Spleen (tissue), 11 donors: ENCODE results near the gene PRCP. TPM values are rescaled to one million over a fixed set of nuclear protein-coding genes. Genes with fewer than 3 reads are reported as not detected.

ENCODE experiments used
- DNase-seq: peaks from one replicate; pipeline ENCODE4 v3.0.0-alpha.2; 2020
- H3K27ac ChIP-seq, 8 donors: fragments of 200-600 bp; sonication (generic) in 7 of 8; 1 replicate in 4 of 8; 2 replicates in 4 of 8; pipeline versions ENCODE4 v1.5.0 to v1.8.0; 2016 to 2021; ENCODE audit warnings: inconsistent platforms in 4 of 8, mild to moderate bottlenecking in 4 of 8, moderate library complexity in 1 of 8
- H3K27me3 ChIP-seq, 7 donors: fragments of 200-600 bp; sonication (generic) in 6 of 7; replicated peaks in 1 of 7; 1 replicate in 4 of 7; 2 replicates in 3 of 7; pipeline versions ENCODE4 v1.5.0 to v1.8.0; 2016 to 2021; ENCODE audit warnings: inconsistent platforms in 3 of 7, mild to moderate bottlenecking in 1 of 7
- H3K36me3 ChIP-seq, 6 donors: fragments of 200-600 bp; sonication (generic) in 5 of 6; 1 replicate in 4 of 6; 2 replicates in 2 of 6; pipeline versions ENCODE4 v1.5.0 to v1.8.0; 2016 to 2021; ENCODE audit warnings: inconsistent platforms in 2 of 6
- H3K4me1 ChIP-seq, 6 donors: fragments of 200-600 bp; sonication (generic) in 5 of 6; 1 replicate in 3 of 6; 2 replicates in 3 of 6; pipeline versions ENCODE4 v1.5.0 to v1.8.0; 2016 to 2021; ENCODE audit warnings: inconsistent platforms in 3 of 6
- H3K4me3 ChIP-seq, 8 donors: fragments of 200-600 bp; sonication (generic) in 7 of 8; 1 replicate in 4 of 8; 2 replicates in 4 of 8; pipeline versions ENCODE4 v1.5.0 to v1.8.0; 2016 to 2021; ENCODE audit warnings: inconsistent platforms in 4 of 8, mild to moderate bottlenecking in 4 of 8, moderate library complexity in 2 of 8
- H3K9me3 ChIP-seq, 8 donors: fragments of 200-600 bp; sonication (generic) in 7 of 8; 1 replicate in 4 of 8; 2 replicates in 4 of 8; pipeline versions ENCODE4 v1.5.0 to v1.8.0; 2016 to 2021; ENCODE audit warnings: inconsistent platforms in 4 of 8
- POLR2A ChIP-seq, 3 donors: fragments of 450-650 bp; IDR thresholded peaks; one replicate each; pipeline ENCODE4 v1.5.1; 2017; ENCODE audit warnings: antibody characterized with exemption in 3 of 3, mild to moderate bottlenecking in 1 of 3
- POLR2AphosphoS5 ChIP-seq, 3 donors: sonication (generic); formaldehyde crosslinking; IDR thresholded peaks; one replicate each; pipeline ENCODE4 v1.5.1; 2017; ENCODE audit warnings: antibody characterized with exemption in 3 of 3
- WGBS, 5 donors: extraction: QIAGEN DNeasy Blood & Tissue Kit in 3 of 5; methylation state at CpG; one replicate each; pipeline versions ENCODE4 v1.1.5 to v1.1.7; 2013 to 2018; 5-methylcytosine and 5-hydroxymethylcytosine counted together
- intact Hi-C: fragments of 100-400 bp; cut with DNase I; formaldehyde crosslinking; loops from one replicate; pipeline ENCODE4 v1.15.0; 2023; ENCODE audit warnings: low total_unique reads
- polyA plus RNA-seq, 3 donors: library from polyadenylated mRNA; stranded (reverse); fragments of 200-250 nt; gene quantifications; one replicate each; pipeline ENCODE4 v1.2.1, GENCODE V29; 2013
- total RNA-seq, 7 donors: library from RNA; depleted of rRNA in 3 of 7; stranded (reverse); fragments of >200 nt in 3 of 7; fragmentation: NEBNext Ultra II Directional in 4 of 7; extraction: Animal tissue kit (Norgen Biotek cat#: 25700) in 4 of 7; gene quantifications; one replicate each; pipeline versions ENCODE4 v1.1.0 to v1.2.1, GENCODE V29; 2016 to 2021
- TF ChIP-seq, protein P1 (sequence below), 11 experiments: fragments of 200-600 bp in 7 of 11; fragments of 450-650 bp in 4 of 11; sonication (generic) in 4 of 11; IDR thresholded peaks in 8 of 11; conservative IDR thresholded peaks in 3 of 11; 1 replicate in 7 of 11; 2 replicates in 4 of 11; pipeline versions ENCODE4 v1.4.0 to v1.8.0; 2016 to 2021; ENCODE audit warnings: antibody characterized with exemption in 11 of 11, inconsistent platforms in 4 of 11, mild to moderate bottlenecking in 1 of 11
- donor health status: healthy with polysubstance abuse.
- donor health status: DM: no; HTN: no; CAD: no; lungs with moderate emphysema.
- donor health status: DM: no; HTN: no; CAD: no.
- donor health status: Bipolar disorder and iron deficiency.
- donor health status: healthy.
- donor health status: DM: no; HTN: no; CAD: no.
- donor health status: DM: yes; HTN: yes; CAD: no.

Gene PRCP
- total and polyA plus RNA-seq, 10 donors, result 22.2 to 85.7 (median 65.7) TPM

- peak; percentile 96 for DNase-seq
- H3K4me1 ChIP-seq, result peaks cover 15 to 64% (median 50%) of the 10 kb centered on the region in 6 donors
- intact Hi-C loops, result loop anchor here (5.0 to 10.0 kb wide), 4 partner anchors 34 to 343 kb away; partner anchors contain the start of genes ANKRD42 and RAB30
- 0 to 1% (median 1%) methylated on average over 39 to 49 of the region's 49 CpGs for WGBS, 5 donors
- H3K27ac ChIP-seq, result peak within 1 kb of the TSS; percentile 74 to 98 (median 95)
- H3K9me3 ChIP-seq, result no peaks in the 10 kb centered on the region
- no peaks in the 10 kb centered on the region for H3K36me3 ChIP-seq
- TF ChIP-seq, protein P1, sequence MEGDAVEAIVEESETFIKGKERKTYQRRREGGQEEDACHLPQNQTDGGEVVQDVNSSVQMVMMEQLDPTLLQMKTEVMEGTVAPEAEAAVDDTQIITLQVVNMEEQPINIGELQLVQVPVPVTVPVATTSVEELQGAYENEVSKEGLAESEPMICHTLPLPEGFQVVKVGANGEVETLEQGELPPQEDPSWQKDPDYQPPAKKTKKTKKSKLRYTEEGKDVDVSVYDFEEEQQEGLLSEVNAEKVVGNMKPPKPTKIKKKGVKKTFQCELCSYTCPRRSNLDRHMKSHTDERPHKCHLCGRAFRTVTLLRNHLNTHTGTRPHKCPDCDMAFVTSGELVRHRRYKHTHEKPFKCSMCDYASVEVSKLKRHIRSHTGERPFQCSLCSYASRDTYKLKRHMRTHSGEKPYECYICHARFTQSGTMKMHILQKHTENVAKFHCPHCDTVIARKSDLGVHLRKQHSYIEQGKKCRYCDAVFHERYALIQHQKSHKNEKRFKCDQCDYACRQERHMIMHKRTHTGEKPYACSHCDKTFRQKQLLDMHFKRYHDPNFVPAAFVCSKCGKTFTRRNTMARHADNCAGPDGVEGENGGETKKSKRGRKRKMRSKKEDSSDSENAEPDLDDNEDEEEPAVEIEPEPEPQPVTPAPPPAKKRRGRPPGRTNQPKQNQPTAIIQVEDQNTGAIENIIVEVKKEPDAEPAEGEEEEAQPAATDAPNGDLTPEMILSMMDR (IDR thresholded peaks at IDR 0.05 in 8 of 11, conservative IDR thresholded peaks at IDR 0.05 in 3 of 11), result peak in 5 of 11 experiments; percentile 12 to 32 (median 31)
- TF ChIP-seq POLR2AphosphoS5 (IDR thresholded peaks at IDR 0.05) (peak; percentile 81 to 92 (median 88)), POLR2A (IDR thresholded peaks at IDR 0.05) (peak in 2 of 3 donors; percentile 41 to 52)
- H3K27me3 ChIP-seq, result peaks cover 0 to 25% (median 4%) of the 10 kb centered on the region in 7 donors
- peak within 1 kb of the TSS; percentile 51 to 86 (median 60) for H3K4me3 ChIP-seq
Measured at GRCh38 chr11:82901165-82901921, 1.1 kb upstream of the PRCP start, which contains the start of gene DDIAS. TSS of gene DDIAS (plus strand) at chr11:82901736. CDS start at chr11:82914739, 13,003 bp downstream.

DNA sequence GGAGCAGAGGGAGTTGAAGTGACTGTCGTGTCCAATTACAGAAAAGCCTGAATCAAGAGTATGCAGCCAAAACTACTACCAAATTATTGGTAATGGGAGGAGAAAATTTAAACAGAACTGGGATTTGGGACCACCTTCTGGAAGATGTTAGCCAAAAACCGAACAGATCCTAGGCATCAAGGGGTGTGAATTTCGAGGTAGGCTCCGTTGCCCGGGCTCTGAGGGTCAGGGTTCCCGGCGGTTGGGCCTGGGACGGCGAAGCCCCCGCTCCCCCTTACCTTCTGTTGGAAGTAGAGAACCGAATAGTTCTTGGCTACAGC, 313 bp downstream of the PRCP start:
- Histone ChIP-seq H3K4me1 (peaks cover 12 to 73% (median 59%) of the 10 kb centered on the region in 6 donors), H3K9me3 (no peaks in the 10 kb centered on the region), H3K27ac (peak overlapping the region; percentile 74 to 98 (median 95)), H3K36me3 (no peaks in the 10 kb centered on the region), H3K27me3 (peaks cover 0 to 25% (median 4%) of the 10 kb centered on the region in 7 donors), H3K4me3 (peak overlapping the region; percentile 51 to 86 (median 60))
- 0 to 3% (median 2%) methylated on average over 11 of the region's 11 CpGs for WGBS, 5 donors
- DNase-seq, result no peak
- TF ChIP-seq POLR2AphosphoS5 (IDR thresholded peaks at IDR 0.05) (no peak), POLR2A (IDR thresholded peaks at IDR 0.05) (no peak)
- intact Hi-C loops, result loop anchor here (5.0 to 10.0 kb wide), 4 partner anchors 33 to 345 kb away; partner anchors contain the start of genes ANKRD42 and RAB30

- peak in 1 of 3 donors; percentile 10 for TF ChIP-seq POLR2AphosphoS5 (IDR thresholded peaks at IDR 0.05)
- TF ChIP-seq, protein P1 (IDR thresholded peaks at IDR 0.05 in 8 of 11, conservative IDR thresholded peaks at IDR 0.05 in 3 of 11), result no peak
- intact Hi-C loops, result no loop called here
- Histone ChIP-seq H3K4me3 (peak overlapping the region; percentile 51 to 86 (median 60)), H3K4me1 (peaks cover 12 to 79% (median 66%) of the 10 kb centered on the region in 6 donors), H3K36me3 (no peaks in the 10 kb centered on the region), H3K27me3 (peaks cover 0 to 25% (median 4%) of the 10 kb centered on the region in 7 donors), H3K9me3 (no peaks in the 10 kb centered on the region), H3K27ac (peak overlapping the region in 7 of 8 donors; percentile 93 to 98 (median 95))
- no peak for DNase-seq
- WGBS, 5 donors, result 12 to 25% (median 18%) methylated on average over 3 of the region's 3 CpGs
Measured at GRCh38 chr11:82899186-82899820, 927 bp downstream of the PRCP start.

DNA sequence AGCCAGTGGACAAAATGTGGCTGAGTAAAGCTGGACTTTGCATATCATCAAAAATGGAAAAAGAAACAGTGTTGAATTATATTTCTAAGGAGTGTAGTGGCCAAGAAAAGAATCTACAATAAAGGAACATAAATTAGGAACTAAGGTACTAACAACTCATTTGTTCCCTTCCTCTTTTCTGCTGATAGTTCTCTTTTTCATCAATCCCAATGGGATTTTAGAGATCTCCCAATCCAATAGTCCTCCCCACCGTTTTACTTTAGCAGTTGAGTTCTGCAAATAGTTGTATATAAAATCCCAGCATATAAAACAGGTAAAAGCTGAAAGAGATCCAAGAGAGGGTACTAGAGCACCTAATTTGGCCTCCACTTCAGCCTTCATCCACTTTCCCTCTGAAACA, 2.0 kb downstream of the PRCP start:
- WGBS, 5 donors, result 22 to 47% (median 27%) methylated on average over 1 of the region's 1 CpG
- peak overlapping the region in 3 of 8 donors; percentile 51 to 86 (median 61) for H3K4me3 ChIP-seq
- no peak for TF ChIP-seq POLR2AphosphoS5 (IDR thresholded peaks at IDR 0.05)

More for the DNA sequence above, 2.0 kb downstream of the PRCP start:
- Histone ChIP-seq H3K9me3 (no peaks in the 10 kb centered on the region), H3K27ac (peak overlapping the region in 5 of 8 donors; percentile 28 to 98 (median 97)), H3K36me3 (no peaks in the 10 kb centered on the region), H3K27me3 (peaks cover 0 to 25% (median 4%) of the 10 kb centered on the region in 7 donors), H3K4me1 (peaks cover 12 to 90% (median 67%) of the 10 kb centered on the region in 6 donors)
- no peak for DNase-seq
- intact Hi-C loops, result no loop called here
